ENCODE measurements around the gene UNC13B.
"Not testable (repeated sequence)": the region's sequence is repeated elsewhere in the genome, so short reads cannot be mapped to it uniquely, and the experiment has no call there.

UNC13B gene

DNA sequence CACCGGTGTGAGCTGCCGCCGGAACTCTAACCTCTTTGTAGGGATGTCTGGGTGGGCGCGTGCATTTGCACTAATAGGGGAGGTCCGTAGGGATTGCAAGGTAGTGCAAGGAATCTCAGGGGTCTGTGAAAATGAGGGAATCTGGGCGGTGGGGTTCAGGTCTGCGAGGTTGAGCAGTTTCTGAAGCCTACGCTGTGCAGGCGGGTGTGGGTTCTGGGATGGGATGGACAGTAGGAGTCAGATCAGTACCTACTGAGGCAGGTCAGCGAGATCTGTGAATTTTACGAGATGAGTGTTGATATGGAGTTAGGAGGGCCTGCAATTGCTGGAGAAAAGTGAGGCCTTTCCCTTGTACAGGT lies 45.3 kb upstream of the UNC13B start:
- TF ChIP-seq, protein P1, sequence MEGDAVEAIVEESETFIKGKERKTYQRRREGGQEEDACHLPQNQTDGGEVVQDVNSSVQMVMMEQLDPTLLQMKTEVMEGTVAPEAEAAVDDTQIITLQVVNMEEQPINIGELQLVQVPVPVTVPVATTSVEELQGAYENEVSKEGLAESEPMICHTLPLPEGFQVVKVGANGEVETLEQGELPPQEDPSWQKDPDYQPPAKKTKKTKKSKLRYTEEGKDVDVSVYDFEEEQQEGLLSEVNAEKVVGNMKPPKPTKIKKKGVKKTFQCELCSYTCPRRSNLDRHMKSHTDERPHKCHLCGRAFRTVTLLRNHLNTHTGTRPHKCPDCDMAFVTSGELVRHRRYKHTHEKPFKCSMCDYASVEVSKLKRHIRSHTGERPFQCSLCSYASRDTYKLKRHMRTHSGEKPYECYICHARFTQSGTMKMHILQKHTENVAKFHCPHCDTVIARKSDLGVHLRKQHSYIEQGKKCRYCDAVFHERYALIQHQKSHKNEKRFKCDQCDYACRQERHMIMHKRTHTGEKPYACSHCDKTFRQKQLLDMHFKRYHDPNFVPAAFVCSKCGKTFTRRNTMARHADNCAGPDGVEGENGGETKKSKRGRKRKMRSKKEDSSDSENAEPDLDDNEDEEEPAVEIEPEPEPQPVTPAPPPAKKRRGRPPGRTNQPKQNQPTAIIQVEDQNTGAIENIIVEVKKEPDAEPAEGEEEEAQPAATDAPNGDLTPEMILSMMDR (conservative IDR thresholded peaks at IDR 0.05; ENCODE audit: control insufficient read depth, insufficient read depth, low read depth, low read length) = no peak
- peak overlapping the region; percentile 65 for H3K4me3 ChIP-seq (ENCODE audit: control insufficient read depth, low read depth, low read length)
- DNase-seq (ENCODE audit: low read depth) = no peak

DNA sequence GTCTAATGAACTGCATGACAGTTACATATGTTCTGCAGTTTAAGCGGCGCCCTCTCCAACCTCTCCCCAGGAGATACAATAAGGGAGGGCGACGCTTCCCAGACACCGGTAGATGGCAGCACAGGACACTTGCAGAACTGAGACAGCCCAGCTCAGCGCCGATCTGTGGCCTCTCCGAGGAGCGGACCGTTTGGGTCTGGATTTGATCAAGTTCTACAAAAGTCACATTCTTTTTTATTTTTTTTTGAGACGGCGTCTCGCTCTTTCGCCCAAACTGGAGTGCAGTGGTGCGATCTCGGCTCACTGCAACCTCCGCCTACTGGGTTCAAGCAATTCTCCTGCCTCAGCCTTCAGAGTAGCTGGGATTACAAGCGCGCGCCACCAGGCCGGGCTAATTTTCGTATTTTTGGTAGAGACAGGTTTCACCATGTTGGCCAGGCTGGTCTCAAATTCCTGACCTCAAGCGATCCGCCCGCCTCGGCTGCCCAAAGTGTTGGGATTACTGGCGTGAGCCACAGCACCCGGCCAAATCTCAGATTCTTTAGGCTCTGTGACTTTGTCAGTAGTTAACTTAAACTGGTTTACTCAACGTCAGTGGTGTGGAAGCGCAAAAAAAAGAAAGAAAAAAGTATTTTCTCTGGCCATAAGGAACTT lies 44.8 kb upstream of the UNC13B start:
- DNase-seq (ENCODE audit: low read depth) = peak; percentile 96
- peak overlapping the region; percentile 65 for H3K4me3 ChIP-seq (ENCODE audit: control insufficient read depth, low read depth, low read length)
- TF ChIP-seq, protein P1 (conservative IDR thresholded peaks at IDR 0.05; ENCODE audit: control insufficient read depth, insufficient read depth, low read depth, low read length) = peak; percentile 94

DNA sequence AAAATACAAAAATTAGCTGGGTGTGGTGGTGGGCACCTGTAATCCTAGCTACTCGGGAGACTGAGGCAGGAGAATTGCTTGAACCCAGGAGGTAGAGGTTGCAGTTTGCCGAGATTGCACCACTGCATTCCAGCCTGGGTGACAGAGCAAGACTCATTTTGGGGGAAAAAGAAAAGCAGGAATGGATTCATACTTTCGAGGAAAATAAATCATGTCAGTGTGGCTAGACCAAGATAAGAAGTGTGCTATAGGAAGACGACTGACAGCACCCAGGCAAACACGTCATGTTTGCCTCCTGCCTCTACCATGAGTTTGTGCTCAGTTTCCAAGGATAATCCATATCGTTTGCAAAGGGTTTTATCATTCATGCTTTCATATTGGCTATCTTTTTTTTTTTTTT lies 26.9 kb upstream of the UNC13B start:
- DNase-seq (ENCODE audit: low read depth) = no peak
- TF ChIP-seq, protein P1 (conservative IDR thresholded peaks at IDR 0.05; ENCODE audit: control insufficient read depth, insufficient read depth, low read depth, low read length) = no peak
- no peak overlapping the region for H3K4me3 ChIP-seq (ENCODE audit: control insufficient read depth, low read depth, low read length)

DNA sequence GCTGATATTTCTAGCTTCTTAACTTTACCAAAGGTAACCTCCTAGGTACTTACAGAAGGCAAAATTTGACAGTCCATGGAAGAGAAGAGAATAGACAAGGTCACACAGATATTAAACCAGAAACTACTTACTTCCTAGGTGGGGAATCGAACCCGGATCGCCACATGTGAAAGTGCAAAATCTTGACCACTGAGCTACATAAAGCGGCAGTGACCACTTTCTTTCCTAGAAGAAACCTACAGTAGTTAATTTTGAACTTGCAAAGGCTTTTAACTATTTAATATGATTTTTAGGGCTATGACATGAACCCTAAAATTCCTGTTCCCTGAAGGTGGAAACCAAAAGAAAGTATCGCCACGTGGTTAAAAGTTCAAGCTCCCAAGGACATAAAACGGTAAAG lies 25.8 kb upstream of the UNC13B start:
- H3K4me3 ChIP-seq (ENCODE audit: control insufficient read depth, low read depth, low read length) = no peak overlapping the region
- no peak for DNase-seq (ENCODE audit: low read depth)
- TF ChIP-seq, protein P1 (conservative IDR thresholded peaks at IDR 0.05; ENCODE audit: control insufficient read depth, insufficient read depth, low read depth, low read length) = no peak

DNA sequence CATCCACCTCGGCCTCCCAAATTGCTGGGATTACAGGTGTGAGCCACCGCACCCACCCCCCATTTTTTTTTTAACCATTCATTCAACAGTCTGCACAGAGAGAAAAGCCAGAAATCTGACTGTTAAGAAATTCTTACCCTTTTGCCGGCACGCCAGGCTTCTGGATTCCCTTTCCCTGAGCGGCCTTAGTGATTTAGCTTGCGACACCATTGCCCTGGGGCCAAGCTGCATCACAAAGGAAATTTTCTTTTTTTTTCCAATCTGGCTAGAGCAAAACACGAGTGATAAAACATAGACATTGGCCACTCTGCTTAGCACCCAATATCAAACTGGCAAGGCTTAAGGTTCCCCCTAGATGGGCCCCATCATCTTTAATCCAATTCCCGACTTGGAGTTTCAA lies 24.9 kb upstream of the UNC13B start:
- TF ChIP-seq, protein P1 (conservative IDR thresholded peaks at IDR 0.05; ENCODE audit: control insufficient read depth, insufficient read depth, low read depth, low read length) = no peak
- no peak overlapping the region for H3K4me3 ChIP-seq (ENCODE audit: control insufficient read depth, low read depth, low read length)
- no peak for DNase-seq (ENCODE audit: low read depth)

DNA sequence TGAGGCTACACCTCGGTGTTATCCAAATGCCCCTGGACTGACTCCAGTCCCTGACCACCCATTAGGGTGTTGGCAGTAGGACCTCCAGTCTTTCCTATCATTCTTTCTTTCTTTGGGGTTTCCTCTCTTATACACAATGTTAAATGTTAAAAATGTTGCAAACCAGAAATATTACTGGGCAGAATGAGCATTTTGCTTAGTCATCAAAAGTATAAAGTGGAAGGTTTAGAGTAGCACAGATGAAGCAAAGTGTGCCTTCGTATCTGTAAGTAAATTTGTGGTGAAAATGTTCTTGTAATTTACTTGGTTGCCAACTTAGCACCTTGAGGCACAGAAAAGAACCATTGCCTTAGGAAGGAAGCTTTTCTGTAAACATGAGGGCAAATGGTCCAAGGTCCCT lies 21.7 kb upstream of the UNC13B start:
- no peak overlapping the region for H3K4me3 ChIP-seq (ENCODE audit: control insufficient read depth, low read depth, low read length)
- TF ChIP-seq, protein P1 (conservative IDR thresholded peaks at IDR 0.05; ENCODE audit: control insufficient read depth, insufficient read depth, low read depth, low read length) = no peak
- no peak for DNase-seq (ENCODE audit: low read depth)

DNA sequence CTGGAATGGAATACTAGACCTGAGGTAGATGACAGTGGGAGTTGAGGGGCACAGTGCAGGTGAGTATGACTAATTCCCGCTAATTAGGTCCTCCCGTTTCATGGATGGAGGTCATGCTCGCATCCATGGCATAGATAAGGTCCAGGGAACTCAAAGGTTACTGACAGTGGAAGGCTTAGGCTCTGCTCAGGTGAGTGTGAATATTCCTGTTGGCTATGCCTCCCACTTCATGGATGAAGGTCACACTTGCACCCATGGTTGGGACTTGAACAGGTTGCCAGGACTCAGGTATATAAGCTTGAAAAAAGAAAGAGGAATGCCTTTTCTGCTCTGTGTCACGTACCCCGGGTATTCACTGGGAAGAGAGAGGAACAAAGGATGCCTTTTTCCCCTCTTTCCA lies 19.8 kb upstream of the UNC13B start:
- TF ChIP-seq, protein P1 (conservative IDR thresholded peaks at IDR 0.05; ENCODE audit: control insufficient read depth, insufficient read depth, low read depth, low read length) = no peak
- no peak overlapping the region for H3K4me3 ChIP-seq (ENCODE audit: control insufficient read depth, low read depth, low read length)
- no peak for DNase-seq (ENCODE audit: low read depth)

DNA sequence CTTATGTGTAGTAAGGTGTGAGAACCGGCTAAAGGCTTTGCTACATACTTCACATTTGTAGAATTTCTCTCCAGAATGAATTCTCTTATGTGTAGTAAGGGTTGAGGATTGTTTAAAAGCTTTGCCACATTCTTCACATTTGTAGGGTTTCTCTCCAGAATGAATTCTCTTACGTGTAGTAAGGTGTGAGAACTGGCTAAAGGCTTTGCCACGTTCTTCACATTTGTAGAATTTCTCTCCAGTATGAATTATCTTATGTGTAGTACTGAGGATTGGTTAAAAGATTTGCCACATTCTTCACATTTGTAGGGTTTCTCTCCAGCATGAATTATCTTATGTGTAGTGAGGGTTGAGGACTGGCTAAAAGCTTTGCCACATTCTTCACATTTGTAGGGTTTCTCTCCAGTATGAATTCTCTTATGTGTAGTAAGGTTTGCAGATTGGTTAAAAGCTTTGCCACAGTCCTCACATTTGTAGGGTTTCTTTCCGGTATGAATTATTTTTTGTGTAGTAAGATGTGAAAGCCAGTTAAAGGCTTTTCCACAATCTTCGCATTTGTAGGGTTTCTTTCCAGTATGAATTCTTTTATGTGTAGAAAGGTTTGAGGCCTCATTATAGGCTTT lies 13.8 kb upstream of the UNC13B start:
- H3K4me3 ChIP-seq (ENCODE audit: control insufficient read depth, low read depth, low read length); DNase-seq (ENCODE audit: low read depth): not testable (repeated sequence)
